Activated CD4-positive, alpha-beta memory T cell treated with anti-CD3 and anti-CD28 coated beads, Interleukin-2, amount 10 ng/mL, durations not matched to agents 7 days and 5 days (primary cell): ENCODE measurements around the gene FAAP20. TPM values are rescaled to one million over a fixed set of nuclear protein-coding genes. Genes with fewer than 3 reads are reported as not detected.

ENCODE experiments used
- CTCF ChIA-PET: fragments of 350-600 bp; sonication (Branson Sonifier 250); formaldehyde crosslinking; loops from one replicate; lab custom pipeline; 2021; ENCODE audit warnings: antibody characterized with exemption, inconsistent platforms; lab: Charles Lee
- POLR2A ChIA-PET: fragments of 350-600 bp; sonication (Branson Sonifier 250); formaldehyde crosslinking; loops from one replicate; lab custom pipeline; 2021; ENCODE audit warnings: antibody characterized with exemption; lab: Charles Lee
- DNase-seq: peaks from one replicate; pipeline ENCODE4 v3.0.0-alpha.2; 2020
- H3K27ac Mint-ChIP-seq: one replicate; pipeline ENCODE4 v1.8.0; 2021; ENCODE audit warnings: mild to moderate bottlenecking, mixed read lengths
- H3K27me3 Mint-ChIP-seq: one replicate; pipeline ENCODE4 v1.8.0; 2021; ENCODE audit warnings: mixed read lengths
- H3K36me3 Mint-ChIP-seq: one replicate; pipeline ENCODE4 v1.8.0; 2021; ENCODE audit warnings: low read depth, mixed read lengths
- H3K4me1 Mint-ChIP-seq: one replicate; pipeline ENCODE4 v1.8.0; 2021; ENCODE audit warnings: mixed read lengths
- H3K4me3 Mint-ChIP-seq: one replicate; pipeline ENCODE4 v1.8.0; 2021; ENCODE audit warnings: mild to moderate bottlenecking, mixed read lengths
- H3K9me3 Mint-ChIP-seq: one replicate; pipeline ENCODE4 v1.8.0; 2021; ENCODE audit warnings: mixed read lengths
- total RNA-seq, 2 experiments: library from RNA; stranded (reverse); gene quantifications; one replicate each; pipeline ENCODE4 v1.2.3, GENCODE V29; 2021

FAAP20 gene
- total RNA-seq, 2 experiments from 2014 or later, result 53.4 to 57.1 TPM

DNA sequence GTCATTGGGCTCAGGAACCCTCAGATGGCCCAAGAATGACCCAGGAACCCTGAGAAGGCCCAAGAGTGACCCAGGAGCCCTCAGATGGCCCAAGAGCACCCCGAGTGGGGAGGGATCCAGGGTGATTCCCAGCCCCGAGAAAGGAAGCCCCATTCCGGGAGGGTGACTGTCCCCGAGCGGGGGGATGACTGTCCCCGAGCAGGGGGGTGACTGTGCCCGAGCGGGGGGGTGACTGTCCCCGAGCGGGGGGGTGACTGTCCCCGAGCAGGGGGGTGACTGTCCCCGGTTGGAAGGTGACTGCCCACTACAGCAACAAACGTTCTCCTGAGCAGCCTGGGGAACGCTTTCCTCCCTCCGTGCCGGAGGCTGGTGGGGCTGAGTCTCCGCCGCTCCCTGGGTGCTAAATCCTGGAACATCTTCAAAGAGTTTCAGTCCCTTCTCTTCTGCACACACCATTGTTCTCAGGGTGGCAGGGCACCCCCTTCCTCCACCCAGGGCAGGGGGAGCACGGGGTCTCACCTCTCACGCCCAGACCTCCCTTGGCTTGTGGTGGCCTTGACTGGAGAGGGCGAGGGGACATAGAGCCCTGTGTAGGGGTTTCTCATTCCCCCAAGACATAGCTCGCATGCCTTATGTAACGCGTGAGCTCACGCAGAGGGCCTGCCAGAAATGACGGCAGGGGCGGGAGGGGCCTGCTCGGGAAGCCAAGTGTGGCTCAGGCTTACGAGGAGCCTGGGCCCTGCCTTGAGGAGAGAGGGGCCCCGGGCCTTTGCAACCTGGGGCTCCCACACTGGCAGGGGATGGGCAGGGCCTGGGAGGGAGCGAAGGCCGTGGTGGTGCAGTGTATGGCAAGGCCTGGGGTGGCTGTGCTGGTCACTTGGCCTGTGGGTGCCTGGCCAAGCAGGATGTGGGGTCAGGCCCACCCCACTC, 19.3 kb upstream of the FAAP20 start:
- DNase-seq, result no peak
- no peak overlapping the region for H3K27ac Mint-ChIP-seq
- no peaks in the 10 kb centered on the region for H3K36me3 Mint-ChIP-seq
- peaks cover 5% of the 10 kb centered on the region for H3K27me3 Mint-ChIP-seq
- CTCF ChIA-PET, result no interaction called here
- no peaks in the 10 kb centered on the region for H3K9me3 Mint-ChIP-seq
- no peak overlapping the region for H3K4me3 Mint-ChIP-seq
- H3K4me1 Mint-ChIP-seq, result peaks cover 10% of the 10 kb centered on the region
- POLR2A ChIA-PET, result no interaction called here

DNA sequence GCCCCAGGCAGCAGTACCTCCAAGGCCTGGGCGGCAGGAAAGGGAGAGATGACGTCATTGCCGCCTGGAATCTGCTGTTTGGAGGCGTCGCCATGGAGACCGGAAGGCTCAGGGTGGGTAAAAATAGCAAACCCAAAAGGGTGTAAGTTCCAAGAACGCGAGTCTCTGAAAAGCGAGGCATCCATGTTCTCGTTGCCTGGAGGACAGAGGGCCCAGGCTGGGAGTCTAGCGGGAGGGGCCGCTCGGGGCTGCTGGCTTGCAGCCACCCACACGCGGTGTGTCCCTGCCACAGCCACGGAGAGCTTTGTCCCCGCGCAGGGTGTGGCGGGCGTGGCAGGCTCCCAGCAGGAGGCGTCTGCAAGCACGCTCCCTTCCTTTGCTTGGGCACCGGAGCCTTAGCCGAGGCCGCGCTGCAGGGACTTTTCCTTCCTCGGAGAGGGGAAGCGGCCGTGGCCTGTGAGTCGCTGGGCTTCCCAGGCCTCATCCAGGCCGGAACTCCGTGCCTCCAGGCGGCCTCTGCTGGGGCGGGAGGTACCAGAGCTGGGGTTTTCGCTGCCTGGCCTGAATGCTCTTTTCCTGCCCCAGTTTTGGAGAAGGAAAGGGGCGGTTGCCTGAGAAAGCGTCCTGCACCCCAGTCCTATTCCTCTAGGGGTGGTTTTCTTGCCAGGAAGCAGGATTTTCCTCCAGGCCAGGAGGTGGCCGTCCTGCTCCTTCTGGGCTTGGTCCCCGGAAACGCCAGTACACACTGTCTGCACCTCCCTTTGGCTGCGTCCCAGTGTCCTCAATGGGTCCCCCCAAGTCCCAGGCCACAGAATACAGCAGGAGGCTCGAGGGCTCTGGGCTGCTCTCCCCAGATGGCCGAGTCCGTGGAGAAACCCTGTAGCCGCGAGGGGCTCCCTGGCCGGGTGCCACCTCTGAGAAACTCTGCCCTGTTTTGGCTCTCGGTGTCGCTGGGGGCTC, 18.2 kb upstream of the FAAP20 start:
- DNase-seq, result peak; percentile 75
- no peaks in the 10 kb centered on the region for H3K9me3 Mint-ChIP-seq
- H3K36me3 Mint-ChIP-seq, result no peaks in the 10 kb centered on the region
- CTCF ChIA-PET, result interaction anchor here (0.9 kb wide), 1 partner anchor 170 kb away, joined by 3 read pairs; no protein-coding TSS in a partner anchor
- no peak overlapping the region for H3K27ac Mint-ChIP-seq
- POLR2A ChIA-PET, result interaction anchor here (0.8 to 1.2 kb wide), 3 partner anchors 17 to 169 kb away, joined by 3 to 4 read pairs (median 3); partner anchors contain the start of gene FAAP20
- H3K4me1 Mint-ChIP-seq, result peaks cover 10% of the 10 kb centered on the region
- H3K4me3 Mint-ChIP-seq, result no peak overlapping the region
- H3K27me3 Mint-ChIP-seq, result no peaks in the 10 kb centered on the region

DNA sequence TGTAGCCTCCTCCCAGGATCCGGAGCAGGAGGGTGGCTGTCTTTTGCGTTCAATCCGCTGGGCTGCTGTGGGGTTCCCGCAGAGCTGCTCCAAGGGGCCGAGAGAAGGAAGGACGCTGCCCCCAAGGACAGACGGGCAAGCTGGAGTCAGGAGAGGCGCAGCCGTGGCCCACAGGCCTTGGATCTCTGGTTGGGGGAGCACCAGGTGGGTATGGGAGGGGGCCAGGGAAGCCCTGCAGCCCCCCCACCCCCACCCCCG, 17.6 kb upstream of the FAAP20 start:
- no peak for DNase-seq
- H3K36me3 Mint-ChIP-seq, result no peaks in the 10 kb centered on the region
- H3K27ac Mint-ChIP-seq, result no peak overlapping the region
- H3K27me3 Mint-ChIP-seq, result no peaks in the 10 kb centered on the region
- H3K9me3 Mint-ChIP-seq, result no peaks in the 10 kb centered on the region
- POLR2A ChIA-PET, result interaction anchor here (1.2 kb wide), 2 partner anchors 17 to 18 kb away, joined by 3 to 4 read pairs; partner anchors contain the start of gene FAAP20
- no peak overlapping the region for H3K4me3 Mint-ChIP-seq
- CTCF ChIA-PET, result interaction anchor here (0.9 kb wide), 1 partner anchor 170 kb away, joined by 3 read pairs; no protein-coding TSS in a partner anchor
- peaks cover 10% of the 10 kb centered on the region for H3K4me1 Mint-ChIP-seq

DNA sequence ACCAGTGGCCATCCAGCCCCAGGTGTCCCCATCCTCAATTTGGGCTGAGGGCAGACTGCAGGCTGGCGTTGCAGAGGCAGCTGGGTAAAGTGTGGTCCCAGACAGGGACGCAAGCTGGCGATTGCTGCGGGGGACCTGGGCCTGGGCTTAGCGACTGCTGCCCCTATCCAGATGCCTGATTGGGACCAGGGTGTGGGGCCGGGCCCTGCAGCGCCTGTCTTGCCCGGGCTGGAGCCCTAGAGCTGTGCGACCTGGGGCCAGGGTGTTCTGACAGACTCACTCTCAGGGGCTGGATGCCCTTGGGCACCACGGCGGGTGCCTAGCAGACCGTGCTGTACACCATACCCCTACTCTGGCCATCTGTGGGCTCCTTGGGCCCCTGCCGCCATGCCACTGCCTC, 16.2 kb upstream of the FAAP20 start:
- no peaks in the 10 kb centered on the region for H3K9me3 Mint-ChIP-seq
- H3K27ac Mint-ChIP-seq, result no peak overlapping the region
- H3K36me3 Mint-ChIP-seq, result no peaks in the 10 kb centered on the region
- no peak overlapping the region for H3K4me3 Mint-ChIP-seq
- POLR2A ChIA-PET, result no interaction called here
- H3K27me3 Mint-ChIP-seq, result peaks cover 4% of the 10 kb centered on the region
- CTCF ChIA-PET, result no interaction called here
- peaks cover 14% of the 10 kb centered on the region for H3K4me1 Mint-ChIP-seq
- no peak for DNase-seq

DNA sequence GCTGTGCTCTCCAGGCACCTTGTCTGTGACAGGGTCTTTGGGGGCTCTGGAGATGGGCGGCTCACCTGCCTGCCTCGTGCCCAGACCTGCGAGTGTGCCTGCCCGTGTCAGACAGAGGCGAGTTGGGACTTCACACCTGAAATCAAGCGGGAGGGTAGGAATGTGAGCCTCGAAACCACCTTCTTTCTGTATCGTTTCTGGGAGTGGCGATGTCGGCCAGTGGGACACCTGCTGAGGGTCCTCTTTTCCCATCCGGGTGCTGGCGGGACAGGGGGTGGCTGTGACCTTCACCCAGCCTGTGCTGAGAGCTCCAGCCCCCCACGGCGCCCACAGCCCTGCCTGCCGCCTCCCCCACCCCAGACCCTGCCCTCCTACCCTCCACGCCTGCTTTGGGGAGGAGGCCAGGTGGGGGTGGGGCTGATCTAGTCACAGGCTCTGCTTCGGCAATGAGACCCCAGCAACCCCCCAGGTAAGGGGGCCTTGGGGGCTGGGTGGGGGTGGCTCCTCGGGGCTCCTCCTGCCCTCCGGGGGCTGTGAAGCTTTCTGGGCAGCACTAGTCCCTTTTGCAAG, 15.6 kb upstream of the FAAP20 start:
- H3K36me3 Mint-ChIP-seq, result no peaks in the 10 kb centered on the region
- ChIA-PET POLR2A (no interaction called here), CTCF (no interaction called here)
- no peaks in the 10 kb centered on the region for H3K9me3 Mint-ChIP-seq
- peaks cover 14% of the 10 kb centered on the region for H3K4me1 Mint-ChIP-seq
- H3K4me3 Mint-ChIP-seq, result no peak overlapping the region
- H3K27ac Mint-ChIP-seq, result no peak overlapping the region
- DNase-seq, result no peak
- peaks cover 4% of the 10 kb centered on the region for H3K27me3 Mint-ChIP-seq

DNA sequence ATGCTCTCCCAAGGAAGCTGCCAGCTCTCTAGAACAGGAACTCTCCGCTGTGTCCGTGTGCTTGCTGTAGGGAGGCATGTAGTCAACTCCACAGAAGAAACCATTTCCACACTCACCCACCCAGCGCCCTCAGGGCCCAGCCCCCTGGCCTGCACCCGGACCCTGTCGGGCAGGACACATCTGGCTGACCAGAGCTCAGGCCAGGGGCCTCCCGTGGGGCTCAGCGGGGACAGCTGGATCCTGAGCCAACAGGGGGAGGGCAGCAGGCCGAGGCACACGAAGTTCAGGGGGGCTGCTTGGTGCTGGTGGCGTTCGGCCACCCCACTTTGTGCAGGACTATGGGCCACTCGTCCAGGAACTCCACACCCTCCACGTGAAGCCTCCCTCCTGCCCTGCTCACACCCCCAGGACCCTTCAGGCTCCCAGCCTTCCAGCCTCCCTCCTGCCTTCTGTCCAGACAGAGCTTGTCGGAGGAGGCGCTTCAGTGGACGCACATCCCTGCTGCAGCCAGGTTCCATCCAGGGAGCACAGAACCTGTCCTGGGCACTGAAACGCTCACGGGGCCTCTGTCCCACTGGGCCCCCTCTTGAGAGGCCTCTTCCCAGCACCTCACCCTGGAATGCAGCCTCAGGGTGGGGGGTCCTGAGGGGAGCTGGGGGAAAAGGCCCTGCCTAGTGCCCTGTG, 15.0 kb upstream of the FAAP20 start:
- DNase-seq, result no peak
- no peak overlapping the region for H3K27ac Mint-ChIP-seq
- H3K9me3 Mint-ChIP-seq, result no peaks in the 10 kb centered on the region
- no peaks in the 10 kb centered on the region for H3K36me3 Mint-ChIP-seq
- no peak overlapping the region for H3K4me3 Mint-ChIP-seq
- POLR2A ChIA-PET, result no interaction called here
- CTCF ChIA-PET, result no interaction called here
- peaks cover 15% of the 10 kb centered on the region for H3K4me1 Mint-ChIP-seq
- peaks cover 4% of the 10 kb centered on the region for H3K27me3 Mint-ChIP-seq

GRCh38 chr1:2208309-2209239, 14.0 kb upstream of the FAAP20 start:
- ChIA-PET CTCF (interaction anchor here (1.3 kb wide), 1 partner anchor 173 kb away, joined by 5 read pairs; no protein-coding TSS in a partner anchor), POLR2A (no interaction called here)
- H3K36me3 Mint-ChIP-seq, result no peaks in the 10 kb centered on the region
- no peak for DNase-seq
- no peak overlapping the region for H3K4me3 Mint-ChIP-seq
- H3K9me3 Mint-ChIP-seq, result no peaks in the 10 kb centered on the region
- H3K27me3 Mint-ChIP-seq, result peaks cover 4% of the 10 kb centered on the region
- peaks cover 17% of the 10 kb centered on the region for H3K4me1 Mint-ChIP-seq
- H3K27ac Mint-ChIP-seq, result no peak overlapping the region

DNA sequence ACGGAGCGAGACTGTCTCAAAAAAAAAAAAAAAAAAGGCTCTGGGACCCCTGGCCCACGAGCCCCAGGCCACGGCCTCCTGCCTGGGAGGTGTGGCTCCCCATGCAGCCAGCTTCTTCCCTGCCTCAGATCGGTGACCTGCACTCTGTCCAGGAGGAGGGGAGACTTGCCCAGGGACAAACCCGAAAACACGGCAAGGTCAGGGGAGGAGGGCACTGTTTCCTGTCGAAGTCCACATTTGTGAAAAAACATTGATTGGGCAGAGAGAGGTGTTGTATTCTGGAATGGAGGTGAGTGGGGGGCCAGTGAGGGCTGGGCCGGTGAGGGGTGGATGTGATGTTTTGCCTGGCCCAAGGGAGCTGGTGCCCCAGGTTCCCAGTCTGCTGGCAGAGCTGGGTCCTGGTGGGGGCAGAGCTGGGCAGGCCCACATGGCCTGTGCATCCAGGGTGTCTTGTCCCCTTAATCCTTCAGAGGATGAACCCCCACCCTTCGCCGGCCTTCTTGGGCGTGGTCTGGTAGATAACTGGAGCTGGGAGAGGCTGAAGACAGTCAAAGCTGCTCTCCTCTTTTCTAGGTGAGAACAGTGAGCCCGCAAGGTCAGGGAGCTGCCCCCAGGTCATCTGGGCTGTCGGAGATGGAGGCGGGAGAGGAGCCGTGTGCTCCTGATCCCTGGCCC, 12.4 kb upstream of the FAAP20 start:
- POLR2A ChIA-PET, result interaction anchor here (0.9 to 1.4 kb wide), 4 partner anchors 8 to 185 kb away, joined by 3 to 4 read pairs (median 4); partner anchors contain the start of genes FAAP20, MORN1 and RER1
- H3K4me1 Mint-ChIP-seq, result peaks cover 8% of the 10 kb centered on the region

GRCh38 chr1:2205191-2205952, 10.8 kb upstream of the FAAP20 start:
- no peaks in the 10 kb centered on the region for H3K9me3 Mint-ChIP-seq
- ChIA-PET POLR2A (interaction anchor here (0.6 to 2.6 kb wide), 5 partner anchors 10 to 176 kb away, joined by 3 to 11 read pairs (median 3); partner anchors contain the start of gene FAAP20), CTCF (interaction anchor here (1.1 to 2.9 kb wide), 3 partner anchors 10 to 176 kb away, joined by 3 to 12 read pairs (median 4); partner anchors contain the start of gene FAAP20)
- no peak overlapping the region for H3K27ac Mint-ChIP-seq
- H3K27me3 Mint-ChIP-seq, result peaks cover 4% of the 10 kb centered on the region
- H3K4me3 Mint-ChIP-seq, result peak overlapping the region; percentile 63
- H3K4me1 Mint-ChIP-seq, result peaks cover 10% of the 10 kb centered on the region
- DNase-seq, result peak; percentile 96
- no peaks in the 10 kb centered on the region for H3K36me3 Mint-ChIP-seq

More for the DNA sequence above, 12.4 kb upstream of the FAAP20 start:
- no peak for DNase-seq
- no peaks in the 10 kb centered on the region for H3K36me3 Mint-ChIP-seq
- H3K27me3 Mint-ChIP-seq, result peaks cover 4% of the 10 kb centered on the region
- H3K4me3 Mint-ChIP-seq, result peak overlapping the region; percentile 10
- CTCF ChIA-PET, result interaction anchor here (0.8 to 1.2 kb wide), 2 partner anchors 12 kb away, joined by 3 read pairs; partner anchors contain the start of gene FAAP20
- H3K9me3 Mint-ChIP-seq, result no peaks in the 10 kb centered on the region
- H3K27ac Mint-ChIP-seq, result no peak overlapping the region

DNA sequence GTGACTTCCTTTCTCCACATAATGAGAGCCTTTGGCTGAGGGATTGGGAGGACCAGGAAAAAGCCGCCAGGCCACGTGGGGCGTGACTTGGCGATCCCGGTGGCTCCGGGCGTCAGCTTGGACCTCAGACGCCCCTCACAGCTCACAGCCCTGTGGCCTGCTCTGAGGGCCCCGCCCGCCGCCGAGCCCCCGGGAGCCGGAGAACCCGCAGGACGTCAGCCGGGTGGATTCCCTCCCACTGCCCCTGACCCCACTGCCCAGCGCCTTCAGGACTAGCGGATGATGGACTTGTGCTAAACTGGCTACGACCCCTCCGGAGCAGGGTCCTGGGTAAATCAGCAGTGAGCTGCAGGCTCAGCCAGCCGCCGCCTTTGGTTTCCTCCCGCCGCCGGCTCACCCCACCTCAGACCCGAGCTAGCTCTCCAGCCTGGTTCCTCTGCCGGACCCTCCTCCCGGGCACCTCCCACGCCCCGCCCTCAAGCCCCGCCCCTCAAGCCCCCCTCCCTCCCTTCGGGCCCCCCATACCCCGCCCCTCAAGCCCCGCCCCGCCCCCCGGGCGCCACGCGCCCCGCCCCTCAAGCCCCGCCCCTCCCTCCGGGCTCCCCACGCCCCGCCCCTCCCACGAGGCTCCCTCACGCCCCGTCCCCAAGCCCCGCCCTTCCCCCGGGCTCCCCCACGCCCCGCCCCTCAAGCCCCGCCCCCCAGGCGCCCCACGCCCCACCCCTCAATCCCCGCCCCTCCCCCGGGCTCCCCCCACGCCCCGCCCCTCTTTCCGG, 10.0 kb upstream of the FAAP20 start:
- Mint-ChIP-seq H3K4me1 (peaks cover 16% of the 10 kb centered on the region), H3K4me3 (no peak overlapping the region)
- POLR2A ChIA-PET, result interaction anchor here (0.8 to 2.6 kb wide), 4 partner anchors 10 to 86 kb away, joined by 3 to 11 read pairs (median 5); partner anchors contain the start of gene FAAP20

More for the DNA sequence above, 10.0 kb upstream of the FAAP20 start:
- Mint-ChIP-seq H3K36me3 (no peaks in the 10 kb centered on the region), H3K27me3 (peaks cover 4% of the 10 kb centered on the region), H3K27ac (no peak overlapping the region), H3K9me3 (no peaks in the 10 kb centered on the region)
- CTCF ChIA-PET, result interaction anchor here (1.1 to 2.9 kb wide), 2 partner anchors 10 to 177 kb away, joined by 4 to 12 read pairs; partner anchors contain the start of gene FAAP20
- DNase-seq, result no peak
